T-helper 2 cell treated with Interferon-gamma antibody and Interleukin-4, amounts not matched to agents 5 μg/mL and 100 μg/mL, for 36 hours (primary cell): ENCODE results near the gene TUFM.
"Not testable (repeated sequence)": the region's sequence is repeated elsewhere in the genome, so short reads cannot be mapped to it uniquely, and the experiment has no call there.

Experiments used
- DNase-seq: peaks from one replicate; pipeline ENCODE4 v3.0.0; 2021; ENCODE audit warnings: low spot score
- H3K27ac Mint-ChIP-seq: one replicate; pipeline ENCODE4 v1.8.0; 2021; ENCODE audit warnings: mild to moderate bottlenecking, mixed read lengths
- H3K27me3 Mint-ChIP-seq: one replicate; pipeline ENCODE4 v1.8.0; 2021; ENCODE audit warnings: low read depth, mixed read lengths
- H3K36me3 Mint-ChIP-seq: one replicate; pipeline ENCODE4 v1.8.0; 2021; ENCODE audit warnings: low read depth, mixed read lengths
- H3K4me1 Mint-ChIP-seq: one replicate; pipeline ENCODE4 v1.8.0; 2021; ENCODE audit warnings: low read depth, mixed read lengths
- H3K4me3 Mint-ChIP-seq: one replicate; pipeline ENCODE4 v1.8.0; 2022; ENCODE audit warnings: mild to moderate bottlenecking, moderate library complexity, mixed read lengths
- H3K9me3 Mint-ChIP-seq: one replicate; pipeline ENCODE4 v1.8.0; 2021; ENCODE audit warnings: mixed read lengths

The TUFM gene

GRCh38 chr16:28879261-28879840 lies 33.2 kb upstream of the TUFM start:
- Mint-ChIP-seq H3K4me3 (peak overlapping the region; percentile 94), H3K9me3 (no peaks in the 10 kb centered on the region), H3K27ac (peak overlapping the region; percentile 63), H3K27me3 (peaks cover 4% of the 10 kb centered on the region), H3K36me3 (no peaks in the 10 kb centered on the region), H3K4me1 (peaks cover 18% of the 10 kb centered on the region)
- no peak for DNase-seq

- Mint-ChIP-seq H3K36me3 (no peaks in the 10 kb centered on the region), H3K4me1 (peaks cover 18% of the 10 kb centered on the region), H3K9me3 (no peaks in the 10 kb centered on the region), H3K27ac (peak within 1 kb of the TSS; percentile 63), H3K4me3 (peak within 1 kb of the TSS; percentile 94), H3K27me3 (peaks cover 4% of the 10 kb centered on the region)
- DNase-seq = no peak
Measured at GRCh38 chr16:28878083-28878926, 32.2 kb upstream of the TUFM start, which contains the start of gene ATP2A1. Gene ATP2A1, plus strand, starts transcription at chr16:28878488. Its CDS starts 184 bp downstream, at chr16:28878672.

- Mint-ChIP-seq H3K4me3 (peak overlapping the region; percentile 37), H3K27me3 (peaks cover 4% of the 10 kb centered on the region), H3K27ac (no peak overlapping the region), H3K9me3 (no peaks in the 10 kb centered on the region), H3K36me3 (no peaks in the 10 kb centered on the region), H3K4me1 (peaks cover 18% of the 10 kb centered on the region)
- no peak for DNase-seq
Measured at GRCh38 chr16:28877655-28878000, 31.5 kb upstream of the TUFM start.

- no peaks in the 10 kb centered on the region for H3K9me3 Mint-ChIP-seq
- DNase-seq = no peak
- H3K36me3 Mint-ChIP-seq = no peaks in the 10 kb centered on the region
- peaks cover 18% of the 10 kb centered on the region for H3K4me1 Mint-ChIP-seq
- H3K27ac Mint-ChIP-seq = peak overlapping the region; percentile 31
- no peak overlapping the region for H3K4me3 Mint-ChIP-seq
- H3K27me3 Mint-ChIP-seq = peaks cover 4% of the 10 kb centered on the region
Measured at GRCh38 chr16:28876973-28877654, 31.0 kb upstream of the TUFM start.

- H3K36me3 Mint-ChIP-seq = no peaks in the 10 kb centered on the region
- peaks cover 2% of the 10 kb centered on the region for H3K27me3 Mint-ChIP-seq
- no peak overlapping the region for H3K27ac Mint-ChIP-seq
- no peaks in the 10 kb centered on the region for H3K9me3 Mint-ChIP-seq
- peaks cover 16% of the 10 kb centered on the region for H3K4me1 Mint-ChIP-seq
- DNase-seq = no peak
- no peak overlapping the region for H3K4me3 Mint-ChIP-seq
Measured at GRCh38 chr16:28876019-28876659, 30.0 kb upstream of the TUFM start.

GRCh38 chr16:28875134-28876018 lies 29.2 kb upstream of the TUFM start:
- no peak overlapping the region for H3K4me3 Mint-ChIP-seq
- H3K9me3 Mint-ChIP-seq = no peaks in the 10 kb centered on the region
- no peaks in the 10 kb centered on the region for H3K27me3 Mint-ChIP-seq
- peaks cover 3% of the 10 kb centered on the region for H3K36me3 Mint-ChIP-seq
- DNase-seq = no peak
- H3K4me1 Mint-ChIP-seq = peaks cover 11% of the 10 kb centered on the region
- H3K27ac Mint-ChIP-seq = no peak overlapping the region

- Mint-ChIP-seq H3K27ac (no peak overlapping the region), H3K9me3 (no peaks in the 10 kb centered on the region), H3K4me1 (peaks cover 10% of the 10 kb centered on the region), H3K27me3 (no peaks in the 10 kb centered on the region), H3K36me3 (peaks cover 8% of the 10 kb centered on the region), H3K4me3 (no peak overlapping the region)
- no peak for DNase-seq
Measured at GRCh38 chr16:28874406-28874805, 28.3 kb upstream of the TUFM start.

GRCh38 chr16:28873543-28874201 lies 27.5 kb upstream of the TUFM start:
- Mint-ChIP-seq H3K9me3 (no peaks in the 10 kb centered on the region), H3K27ac (no peak overlapping the region), H3K36me3 (peaks cover 8% of the 10 kb centered on the region), H3K4me3 (no peak overlapping the region), H3K4me1 (peaks cover 4% of the 10 kb centered on the region), H3K27me3 (no peaks in the 10 kb centered on the region)
- DNase-seq = peak; percentile 27

GRCh38 chr16:28872952-28873351 lies 26.8 kb upstream of the TUFM start:
- Mint-ChIP-seq H3K4me3 (no peak overlapping the region), H3K9me3 (no peaks in the 10 kb centered on the region), H3K27ac (no peak overlapping the region), H3K36me3 (peaks cover 8% of the 10 kb centered on the region), H3K4me1 (peaks cover 2% of the 10 kb centered on the region), H3K27me3 (no peaks in the 10 kb centered on the region)
- DNase-seq = no peak

GRCh38 chr16:28869201-28869600 lies 23.1 kb upstream of the TUFM start:
- peaks cover 16% of the 10 kb centered on the region for H3K36me3 Mint-ChIP-seq
- H3K27ac Mint-ChIP-seq = no peak overlapping the region
- no peak for DNase-seq
- no peak overlapping the region for H3K4me3 Mint-ChIP-seq
- H3K27me3 Mint-ChIP-seq = no peaks in the 10 kb centered on the region
- H3K4me1 Mint-ChIP-seq = peaks cover 12% of the 10 kb centered on the region
- H3K9me3 Mint-ChIP-seq = no peaks in the 10 kb centered on the region

- not testable (repeated sequence) for DNase-seq, H3K27me3 Mint-ChIP-seq, H3K27ac Mint-ChIP-seq, H3K4me3 Mint-ChIP-seq, H3K9me3 Mint-ChIP-seq
- peaks cover 21% of the 10 kb centered on the region for H3K36me3 Mint-ChIP-seq
- peaks cover 14% of the 10 kb centered on the region for H3K4me1 Mint-ChIP-seq
Measured at GRCh38 chr16:28867646-28868045, 21.5 kb upstream of the TUFM start.

GRCh38 chr16:28867241-28867640 lies 21.1 kb upstream of the TUFM start:
- H3K27me3 Mint-ChIP-seq = no peaks in the 10 kb centered on the region

GRCh38 chr16:28866454-28866804 lies 20.3 kb upstream of the TUFM start:
- H3K27me3 Mint-ChIP-seq = no peaks in the 10 kb centered on the region
- peak overlapping the region; percentile 32 for H3K4me3 Mint-ChIP-seq
- H3K36me3 Mint-ChIP-seq = peaks cover 21% of the 10 kb centered on the region
- H3K9me3 Mint-ChIP-seq = no peaks in the 10 kb centered on the region
- DNase-seq = no peak
- H3K4me1 Mint-ChIP-seq = peaks cover 21% of the 10 kb centered on the region
- no peak overlapping the region for H3K27ac Mint-ChIP-seq

More at GRCh38 chr16:28867241-28867640, 21.1 kb upstream of the TUFM start:
- Mint-ChIP-seq H3K27ac (no peak overlapping the region), H3K36me3 (peaks cover 21% of the 10 kb centered on the region), H3K4me3 (no peak overlapping the region), H3K4me1 (peaks cover 14% of the 10 kb centered on the region), H3K9me3 (no peaks in the 10 kb centered on the region)
- DNase-seq = no peak
